K562 (cell line): Measurements from ENCODE around the gene STPG2. TPM values are rescaled to one million over a fixed set of nuclear protein-coding genes. Genes with fewer than 3 reads are reported as not detected.

Experiments used
- ATAC-seq: fragments of 200-7000 bp; cut with Tn5 transposase; 3 replicates; pipeline ENCODE4 v1.9.1; 2020; ENCODE audit warnings: moderate library complexity
- BruUV-seq: library from RNA; stranded (reverse); fragments of 400-500 nt; replicated peaks from 2 replicates; lab custom pipeline; 2021; lab: Mats Ljungman, UMichigan
- CTCF ChIA-PET: fragments of 300-600 bp; formaldehyde crosslinking; extraction: SDS; loops from one replicate; lab custom pipeline; 2021; ENCODE audit warnings: low intra/inter-chr PET ratio; lab: Yijun Ruan, JAX
- POLR2A ChIA-PET: fragments of 300-600, 350-650 bp; sonication (Branson Sonifier 250); formaldehyde crosslinking; extraction: SDS; loops from one replicate; lab custom pipeline; 2021; ENCODE audit warnings: antibody characterized with exemption, inconsistent platforms; lab: Yijun Ruan, JAX
- DNase-seq, 4 experiments: peaks; one replicate each; pipeline versions ENCODE4 v3.0.0 to v3.0.0-alpha.2; 2011 to 2018; ENCODE audit warnings: low spot score in 3 of 4, mixed read lengths in 3 of 4; ENCODE audit errors: extremely low read depth in 1 of 4
- FAIRE-seq: peaks from 2 replicates; lab custom pipeline; 2011; peaks lifted over from hg19 to GRCh38; lab: Jason Lieb, UNC
- H2AFZ ChIP-seq: 2 replicates; pipeline ENCODE4 v1.6.0; 2011; ENCODE audit warnings: low read depth, low read length, control low read depth, inconsistent platforms
- H3K27ac ChIP-seq: fragments of 200-600 bp; 3 replicates; pipeline ENCODE4 v1.8.0; 2011; ENCODE audit warnings: low read depth, mild to moderate bottlenecking, control low read depth, inconsistent platforms, low read length, moderate library complexity, mixed read lengths; ENCODE audit errors: extremely low read depth
- H3K27me3 ChIP-seq, 2 experiments: fragments of 300-600 bp in 1 of 2; 2 replicates in 1 of 2; 3 replicates in 1 of 2; pipeline versions ENCODE4 v1.6.0 to v1.8.0; 2011; ENCODE audit warnings: inconsistent platforms in 2 of 2, low read length in 2 of 2, mild to moderate bottlenecking in 1 of 2, mixed read lengths in 1 of 2, moderate library complexity in 1 of 2; ENCODE audit not compliant: control insufficient read depth in 2 of 2, insufficient read depth in 2 of 2
- H3K36me3 ChIP-seq: fragments of 300-600 bp; 3 replicates; pipeline ENCODE4 v1.8.0; 2011; ENCODE audit warnings: mild to moderate bottlenecking, low read length, inconsistent platforms; ENCODE audit not compliant: control insufficient read depth, insufficient read depth
- H3K4me1 ChIP-seq, 2 experiments: fragments of 200-600 bp in 1 of 2; replicated peaks in 1 of 2; 2 replicates in 1 of 2; 3 replicates in 1 of 2; pipeline versions ENCODE4 v1.5.1 to v1.8.0; 2011; ENCODE audit warnings: inconsistent platforms in 2 of 2, low read length in 2 of 2, mild to moderate bottlenecking in 1 of 2, mixed read lengths in 1 of 2, moderate library complexity in 1 of 2; ENCODE audit not compliant: control insufficient read depth in 2 of 2, insufficient read depth in 2 of 2
- H3K4me2 ChIP-seq: 2 replicates; pipeline ENCODE4 v1.6.1; 2011; ENCODE audit warnings: low read length, control low read depth, inconsistent platforms, mixed read lengths; ENCODE audit not compliant: insufficient read depth
- H3K4me3 ChIP-seq: fragments of 200-600 bp; sonication (generic), shearing (Covaris generic); 2 replicates; pipeline ENCODE4 v1.5.1; 2016; ENCODE audit warnings: control low read depth, inconsistent platforms
- H3K79me2 ChIP-seq: fragments of 200-600 bp; 3 replicates; pipeline ENCODE4 v1.8.0; 2011; ENCODE audit warnings: low read length, inconsistent platforms; ENCODE audit not compliant: control insufficient read depth, insufficient read depth
- H3K9ac ChIP-seq, 2 experiments: 2 replicates each; pipeline versions ENCODE4 v1.6.0 to v1.6.1; 2011; ENCODE audit warnings: low read depth in 2 of 2, low read length in 2 of 2, control low read depth in 1 of 2, inconsistent platforms in 1 of 2, mild to moderate bottlenecking in 1 of 2, mixed read lengths in 1 of 2; ENCODE audit not compliant: insufficient read depth in 1 of 2
- H3K9me1 ChIP-seq: one replicate; pipeline ENCODE4 v1.6.0; 2011; ENCODE audit warnings: inconsistent platforms, mild to moderate bottlenecking, low read length, moderate library complexity; ENCODE audit not compliant: control insufficient read depth, insufficient read depth
- H3K9me3 ChIP-seq: replicated peaks from 2 replicates; pipeline ENCODE4 v1.5.1; 2011; ENCODE audit warnings: low read depth, low read length, inconsistent platforms; ENCODE audit not compliant: control insufficient read depth, insufficient read depth
- H4K20me1 ChIP-seq: replicated peaks from 2 replicates; pipeline ENCODE4 v1.6.1; 2011; ENCODE audit warnings: low read length, inconsistent platforms, mixed read lengths; ENCODE audit not compliant: control insufficient read depth, insufficient read depth
- ARID2 ChIP-seq: fragments of 450-650 bp; IDR thresholded peaks from 2 replicates; pipeline ENCODE4 v1.6.1; 2017; ENCODE audit warnings: antibody characterized with exemption, mild to moderate bottlenecking
- CBFA2T3 ChIP-seq: fragments of 450-650 bp; IDR thresholded peaks from 2 replicates; pipeline ENCODE4 v1.6.1; 2017
- CBX5 ChIP-seq: IDR thresholded peaks from 2 replicates; pipeline ENCODE4 v1.6.1; 2014; ENCODE audit warnings: low read depth, borderline replicate concordance
- CEBPG ChIP-seq, 3 experiments: fragments of 200-800 bp in 1 of 3; sonication (Bioruptor generic) in 1 of 3; sonication (generic) in 1 of 3; formaldehyde crosslinking in 1 of 3; IDR thresholded peaks in 2 of 3; conservative IDR thresholded peaks in 1 of 3; 2 replicates each; pipeline versions ENCODE4 v1.6.1 to v1.8.0; 2016 to 2022; ENCODE audit warnings: missing compliant biosample characterization in 2 of 3, missing genetic modification characterization in 2 of 3, mild to moderate bottlenecking in 1 of 3, missing genetic modification reagents in 1 of 3
- FOXO4 ChIP-seq: fragments of 450-650 bp; formaldehyde crosslinking; IDR thresholded peaks from 2 replicates; pipeline ENCODE4 v1.4.0; 2020; ENCODE audit warnings: mild to moderate bottlenecking, moderate library complexity
- NCOA4 ChIP-seq: fragments of 450-650 bp; IDR thresholded peaks from 2 replicates; pipeline ENCODE4 v1.6.1; 2018; ENCODE audit warnings: mild to moderate bottlenecking; ENCODE audit not compliant: partially characterized antibody
- PHF21A ChIP-seq: fragments of 450-650 bp; IDR thresholded peaks from 2 replicates; pipeline ENCODE4 v1.6.1; 2017; ENCODE audit warnings: low read depth, borderline replicate concordance
- POLR2G ChIP-seq: fragments of 200-400 bp; formaldehyde crosslinking; IDR thresholded peaks from 2 replicates; pipeline ENCODE4 v1.6.1; 2017; ENCODE audit warnings: low read depth, mild to moderate bottlenecking, antibody characterized with exemption, low read length, moderate library complexity
- TGIF2 ChIP-seq: sonication (generic); formaldehyde crosslinking; IDR thresholded peaks from 2 replicates; pipeline ENCODE4 v1.8.1; 2022; ENCODE audit warnings: mild to moderate bottlenecking, missing genetic modification reagents, moderate library complexity
- ZBTB40 ChIP-seq, 2 experiments: fragments of 450-650 bp in 1 of 2; sonication (generic) in 1 of 2; formaldehyde crosslinking in 1 of 2; IDR thresholded peaks; 2 replicates each; pipeline versions ENCODE4 v1.7.1 to v1.9.0; 2016 to 2022; ENCODE audit warnings: inconsistent platforms in 1 of 2, mild to moderate bottlenecking in 1 of 2, missing genetic modification reagents in 1 of 2
- ZNF511 ChIP-seq: sonication (generic); formaldehyde crosslinking; IDR thresholded peaks from 2 replicates; pipeline ENCODE4 v1.8.0; 2022; ENCODE audit warnings: mild to moderate bottlenecking, missing genetic modification reagents
- ZNF717 ChIP-seq: fragments of 250-450 bp; sonication (Bioruptor Pico); IDR thresholded peaks from 2 replicates; pipeline ENCODE4 v1.5.0; 2021
- WGBS: fragments of 100-300 bp; shearing (Covaris generic); methylation state at CpG from one replicate; pipeline ENCODE4 v1.1.6; 2016; ENCODE audit warnings: low coverage, mixed read lengths; ENCODE audit not compliant: insufficient coverage; ENCODE audit errors: missing lambda C conversion rate; 5-methylcytosine and 5-hydroxymethylcytosine counted together
- in situ Hi-C: fragments of 300-500 bp; cut with MboI; formaldehyde crosslinking; loops from 4 replicates; pipeline ENCODE4 v1.15.0; 2018; ENCODE audit warnings: inconsistent platforms, mixed read lengths
- intact Hi-C: fragments of 100-400 bp; cut with micrococcal nuclease; formaldehyde crosslinking; loops from 2 replicates; pipeline ENCODE4 v1.14.2; 2022
- polyA plus RNA-seq, 8 experiments: library from polyadenylated mRNA; depleted of rRNA in 4 of 8; stranded (reverse) in 5 of 8; unstranded in 3 of 8; fragments of >200 nt; fragmentation: Nextera tagmentation in 2 of 8; fragmentation: Illumina TruSeq in 1 of 8; extraction: Ambion mirVana in 2 of 8; extraction: Trizol in 1 of 8; gene quantifications; 2 replicates each; pipeline versions ENCODE4 v1.2.1 to v1.2.3, GENCODE V29; 2011 to 2014; ENCODE audit warnings: inconsistent platforms in 1 of 8, missing spikeins in 1 of 8
- total RNA-seq, 7 experiments: library from RNA; depleted of rRNA in 6 of 7; stranded (reverse); fragments of >200 nt in 6 of 7; fragmentation: Illumina TruSeq in 2 of 7; extraction: Trizol in 2 of 7; gene quantifications; 2 replicates each; pipeline versions ENCODE4 v1.2.1 to v1.2.3, GENCODE V29; 2011 to 2021; ENCODE audit warnings: low replicate concordance in 1 of 7

STPG2 gene
- total and polyA plus RNA-seq, 9 of the 15 experiments (the other 6 are each of a cell fraction or from before 2014, with no cell fraction given): not detected

GRCh38 chr4:97841512-97841911 is 301.8 kb downstream of the STPG2 start:
- Histone ChIP-seq H3K4me1 (no peaks in the 10 kb centered on the region), H3K27me3 (no peaks in the 10 kb centered on the region), H3K27ac (no peak overlapping the region), H4K20me1 (no peaks in the 10 kb centered on the region), H3K79me2 (no peaks in the 10 kb centered on the region), H3K9me1 (no peaks in the 10 kb centered on the region), H2AFZ (no peak overlapping the region), H3K9me3 (no peaks in the 10 kb centered on the region), H3K9ac (no peak overlapping the region), H3K36me3 (no peaks in the 10 kb centered on the region), H3K4me3 (no peak overlapping the region), H3K4me2 (no peak overlapping the region)
- DNase-seq (no peak), ATAC-seq (no peak), FAIRE-seq (no peak)
- ChIA-PET POLR2A (no interaction called here), CTCF (interaction anchor here (0.7 kb wide), 1 partner anchor 49 kb away, joined by 3 read pairs; no protein-coding TSS in a partner anchor)
- no TSS peak for BruUV-seq
- intact Hi-C loops (no loop called here), in situ Hi-C loops (no loop called here)
- WGBS: 4% methylated on average over 1 of the region's 1 CpG
- TF ChIP-seq ARID2: no peak
- no peak for TF ChIP-seq POLR2G
- TF ChIP-seq CBFA2T3: no peak
- no peak for TF ChIP-seq ZBTB40 (IDR thresholded peaks at IDR 0.05)
- TF ChIP-seq ZBTB40 (CRISPR knock-in tag; IDR thresholded peaks at IDR 0.05): no peak
- TF ChIP-seq PHF21A: no peak
- no peak for TF ChIP-seq TGIF2
- no peak for TF ChIP-seq FOXO4 (CRISPR knock-in tag)
- TF ChIP-seq ZNF717 (CRISPR knock-in tag): no peak
- no peak for TF ChIP-seq CBX5
- TF ChIP-seq CEBPG (CRISPR knock-in tag; IDR thresholded peaks at IDR 0.05): no peak
- TF ChIP-seq CEBPG (tag; conservative IDR thresholded peaks at IDR 0.05 in 1 of 2, IDR thresholded peaks at IDR 0.05 in 1 of 2): no peak
- no peak for TF ChIP-seq ZNF511 (CRISPR knock-in tag)
- TF ChIP-seq NCOA4: no peak
